ENCODE data around the gene STAB2. TPM values are rescaled to one million over a fixed set of nuclear protein-coding genes. Genes with fewer than 3 reads are reported as not detected.

Gene STAB2
- total and polyA plus RNA-seq, 8 donors = under 0.01 to 4.0 (median 0.95) TPM; not detected in 4

DNA sequence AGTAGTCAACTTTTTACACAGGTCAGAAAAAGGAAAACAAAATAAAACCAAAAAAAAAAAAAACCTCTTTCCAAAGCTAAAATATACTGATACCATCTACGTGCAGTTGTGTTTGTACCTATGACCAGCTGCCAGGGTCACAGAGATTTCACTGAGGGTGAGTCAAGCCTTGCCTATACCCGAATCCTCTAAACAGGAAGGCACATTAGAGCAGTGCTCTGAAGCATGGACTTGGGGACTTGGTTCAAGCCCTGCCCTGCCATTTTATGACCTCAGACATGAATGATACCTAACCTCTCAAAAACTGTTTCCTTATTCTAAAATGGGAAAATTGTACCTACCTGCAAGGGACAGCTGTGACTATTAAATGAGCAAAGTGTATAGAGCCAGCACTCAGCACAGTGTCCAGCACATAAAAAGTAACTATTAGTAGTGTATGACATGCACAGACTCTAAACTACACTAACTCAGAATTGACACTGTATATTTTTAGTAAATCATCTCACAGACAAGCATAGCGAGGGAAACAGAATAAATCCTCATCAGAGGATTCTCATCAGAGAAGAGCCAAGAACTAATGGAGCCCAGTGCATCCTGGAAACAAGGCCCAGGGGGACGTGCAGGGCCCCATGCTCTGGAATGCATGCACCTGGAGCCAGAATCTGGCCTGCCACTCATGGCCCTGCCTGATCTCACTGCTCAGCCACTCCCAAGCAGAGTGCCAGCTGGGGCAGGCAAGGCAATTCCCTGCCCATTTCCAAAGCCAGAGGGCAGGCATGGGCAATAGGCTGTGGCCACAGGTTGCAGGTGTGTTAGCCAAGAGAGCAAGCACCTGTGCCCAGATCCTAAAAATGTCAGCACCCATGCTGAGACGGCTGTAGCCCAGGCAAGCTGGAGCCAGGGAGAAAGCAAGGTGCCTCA lies 196.9 kb downstream of the STAB2 start:
- Histone ChIP-seq H3K36me3 (peaks cover 12 to 65% (median 46%) of the 10 kb centered on the region in 4 donors), H3K27me3 (no peaks in the 10 kb centered on the region), H3K27ac (peak overlapping the region in 2 of 5 donors; percentile 21 to 32), H3K9me3 (no peaks in the 10 kb centered on the region), H3K4me1 (peaks cover 0 to 11% (median 0%) of the 10 kb centered on the region in 4 donors), H3K4me3 (no peak overlapping the region)
- DNase-seq = peak in 1 of 2 donors; percentile 64
- WGBS, 5 donors = 64 to 70% (median 69%) methylated on average over 5 of the region's 5 CpGs
- intact Hi-C loops (cut with DNase I; ENCODE audit: low total_unique reads) = no loop called here
- peak in 1 of 3 donors; percentile 4 for TF ChIP-seq POLR2AphosphoS5 (IDR thresholded peaks at IDR 0.05)
- TF ChIP-seq, protein P1, sequence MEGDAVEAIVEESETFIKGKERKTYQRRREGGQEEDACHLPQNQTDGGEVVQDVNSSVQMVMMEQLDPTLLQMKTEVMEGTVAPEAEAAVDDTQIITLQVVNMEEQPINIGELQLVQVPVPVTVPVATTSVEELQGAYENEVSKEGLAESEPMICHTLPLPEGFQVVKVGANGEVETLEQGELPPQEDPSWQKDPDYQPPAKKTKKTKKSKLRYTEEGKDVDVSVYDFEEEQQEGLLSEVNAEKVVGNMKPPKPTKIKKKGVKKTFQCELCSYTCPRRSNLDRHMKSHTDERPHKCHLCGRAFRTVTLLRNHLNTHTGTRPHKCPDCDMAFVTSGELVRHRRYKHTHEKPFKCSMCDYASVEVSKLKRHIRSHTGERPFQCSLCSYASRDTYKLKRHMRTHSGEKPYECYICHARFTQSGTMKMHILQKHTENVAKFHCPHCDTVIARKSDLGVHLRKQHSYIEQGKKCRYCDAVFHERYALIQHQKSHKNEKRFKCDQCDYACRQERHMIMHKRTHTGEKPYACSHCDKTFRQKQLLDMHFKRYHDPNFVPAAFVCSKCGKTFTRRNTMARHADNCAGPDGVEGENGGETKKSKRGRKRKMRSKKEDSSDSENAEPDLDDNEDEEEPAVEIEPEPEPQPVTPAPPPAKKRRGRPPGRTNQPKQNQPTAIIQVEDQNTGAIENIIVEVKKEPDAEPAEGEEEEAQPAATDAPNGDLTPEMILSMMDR (IDR thresholded peaks at IDR 0.05) = peak in 2 of 7 experiments; percentile 9 to 39
- TF ChIP-seq EP300 (IDR thresholded peaks at IDR 0.05) = no peak
- TF ChIP-seq POLR2A (IDR thresholded peaks at IDR 0.05) = no peak

DNA sequence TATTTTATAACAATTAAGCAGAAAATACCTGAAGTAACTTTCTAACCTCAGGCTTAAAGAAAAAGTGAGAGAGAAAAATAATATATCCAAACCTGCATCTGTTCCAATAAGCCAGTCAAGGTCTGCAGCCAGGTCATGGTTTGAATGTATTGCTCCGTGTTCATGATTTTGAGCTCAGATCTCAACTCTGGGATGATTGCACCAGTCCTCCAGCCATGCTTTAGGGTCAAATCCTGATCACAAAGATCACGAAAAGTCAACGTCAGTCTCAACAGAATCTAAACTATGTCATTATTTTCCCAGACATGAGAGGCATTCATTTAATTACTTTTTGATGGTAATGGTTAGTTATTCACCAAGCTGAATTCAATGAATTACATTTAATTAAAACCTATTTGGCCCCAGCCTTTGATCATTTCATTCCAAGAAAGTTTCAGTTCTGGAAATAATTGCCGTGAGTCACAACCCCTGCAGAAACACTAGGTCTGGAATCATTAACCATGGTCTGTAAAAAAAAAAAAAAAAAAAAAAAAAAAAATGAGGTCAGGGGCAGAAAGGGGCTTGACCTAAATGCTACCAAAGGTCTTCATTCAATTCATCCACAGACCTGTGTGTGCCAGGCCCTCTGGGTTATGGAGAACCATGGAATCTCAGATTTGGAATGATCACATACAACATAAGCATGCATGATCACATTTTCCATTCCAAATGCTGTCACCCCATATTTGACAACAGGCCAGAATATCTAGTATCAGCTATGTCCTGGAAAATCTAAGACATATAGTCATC lies 198.4 kb downstream of the STAB2 start:
- no peaks in the 10 kb centered on the region for H3K9me3 ChIP-seq
- H3K4me3 ChIP-seq = no peak overlapping the region
- no peak for DNase-seq
- TF ChIP-seq POLR2AphosphoS5 (IDR thresholded peaks at IDR 0.05) = no peak
- TF ChIP-seq POLR2A (IDR thresholded peaks at IDR 0.05) = no peak
- TF ChIP-seq, protein P1 (IDR thresholded peaks at IDR 0.05) = no peak
- TF ChIP-seq EP300 (IDR thresholded peaks at IDR 0.05) = no peak
- peaks cover 0 to 11% (median 0%) of the 10 kb centered on the region in 4 donors for H3K4me1 ChIP-seq
- 65 to 83% (median 78%) methylated on average over 4 of the region's 4 CpGs for WGBS, 5 donors
- intact Hi-C loops (cut with DNase I; ENCODE audit: low total_unique reads) = no loop called here
- H3K36me3 ChIP-seq = peaks cover 5 to 52% (median 35%) of the 10 kb centered on the region in 4 donors
- H3K27ac ChIP-seq = peak overlapping the region in 1 of 5 donors; percentile 32
- no peaks in the 10 kb centered on the region for H3K27me3 ChIP-seq

DNA sequence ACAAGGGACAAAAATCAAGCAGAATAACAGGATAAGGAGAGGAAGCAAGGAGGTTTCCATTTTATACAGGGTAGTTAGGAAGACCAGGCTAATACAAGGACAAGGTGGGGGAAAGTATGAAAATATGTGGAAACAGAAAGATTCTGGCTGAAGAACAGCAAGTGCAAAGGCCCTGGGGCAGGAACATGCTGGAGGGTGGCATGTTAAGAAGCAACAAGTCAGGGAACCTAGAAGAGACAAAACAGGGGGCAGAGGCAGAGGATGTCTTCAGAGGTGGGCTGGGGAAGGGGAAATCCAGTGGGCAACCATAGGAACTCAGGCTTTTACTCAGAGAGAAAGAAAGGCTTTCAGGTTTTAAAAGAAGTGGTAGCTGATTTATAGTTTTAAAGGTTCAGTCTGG lies 199.1 kb downstream of the STAB2 start:
- TF ChIP-seq EP300 (IDR thresholded peaks at IDR 0.05) (no peak), POLR2AphosphoS5 (IDR thresholded peaks at IDR 0.05) (no peak), POLR2A (IDR thresholded peaks at IDR 0.05) (no peak)
- TF ChIP-seq, protein P1 (IDR thresholded peaks at IDR 0.05) = no peak
- no peak for DNase-seq
- Histone ChIP-seq H3K4me3 (no peak overlapping the region), H3K9me3 (no peaks in the 10 kb centered on the region), H3K27me3 (no peaks in the 10 kb centered on the region), H3K4me1 (peaks cover 0 to 11% (median 0%) of the 10 kb centered on the region in 4 donors), H3K27ac (no peak overlapping the region), H3K36me3 (peaks cover 5 to 53% (median 33%) of the 10 kb centered on the region in 4 donors)
- intact Hi-C loops (cut with DNase I; ENCODE audit: low total_unique reads) = no loop called here

DNA sequence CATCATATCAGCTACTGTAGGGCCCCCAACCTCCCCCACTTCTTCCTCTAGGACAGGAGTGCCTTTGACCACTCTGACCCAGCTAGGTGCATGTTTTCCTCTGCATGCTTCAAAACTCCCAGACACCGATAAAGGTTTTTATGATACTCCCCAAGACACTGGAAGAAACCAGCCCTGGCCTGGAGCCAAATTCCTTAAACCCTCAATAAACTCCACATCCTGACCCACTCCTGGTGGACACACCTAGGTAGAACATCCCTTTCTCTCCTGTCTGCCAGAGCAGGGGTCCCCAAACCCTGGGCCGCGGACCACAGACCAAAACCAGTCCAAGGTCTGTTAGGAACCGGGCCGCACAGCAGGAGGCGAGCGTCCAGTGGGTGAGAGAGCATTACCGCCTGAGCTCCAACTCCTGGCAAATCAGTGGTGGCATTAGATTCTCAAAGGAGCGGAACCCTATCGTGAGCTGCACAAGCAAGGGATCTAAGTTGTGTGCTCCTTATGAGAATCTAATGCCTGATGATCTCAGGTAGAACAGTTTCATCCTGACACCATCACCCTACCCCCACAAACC lies 204.4 kb downstream of the STAB2 start:
- DNase-seq = no peak
- peaks cover 2 to 54% (median 41%) of the 10 kb centered on the region in 4 donors for H3K36me3 ChIP-seq
- WGBS, 5 donors = 77 to 88% (median 85%) methylated on average over 10 of the region's 10 CpGs
- H3K27ac ChIP-seq = no peak overlapping the region
- no peak for TF ChIP-seq POLR2A (IDR thresholded peaks at IDR 0.05)
- no peak for TF ChIP-seq EP300 (IDR thresholded peaks at IDR 0.05)
- TF ChIP-seq, protein P1 (IDR thresholded peaks at IDR 0.05) = no peak
- no peak for TF ChIP-seq POLR2AphosphoS5 (IDR thresholded peaks at IDR 0.05)
- intact Hi-C loops (cut with DNase I; ENCODE audit: low total_unique reads) = no loop called here
- no peaks in the 10 kb centered on the region for H3K9me3 ChIP-seq
- no peak overlapping the region for H3K4me3 ChIP-seq
- no peaks in the 10 kb centered on the region for H3K27me3 ChIP-seq
- H3K4me1 ChIP-seq = no peaks in the 10 kb centered on the region
